Right lobe of liver (tissue), 4 donors: ENCODE results near the gene MCOLN2.

Experiments
- CTCF ChIP-seq, 4 donors: fragments of 200-600 bp in 3 of 4; fragments of 450-650 bp in 1 of 4; IDR thresholded peaks; one replicate each; pipeline versions ENCODE4 v1.5.1 to v1.8.0; 2016 to 2022; ENCODE audit warnings: antibody characterized with exemption in 4 of 4, mild to moderate bottlenecking in 2 of 4
- POLR2A ChIP-seq: fragments of 450-650 bp; IDR thresholded peaks from one replicate; pipeline ENCODE4 v1.6.1; 2017; ENCODE audit warnings: antibody characterized with exemption, mild to moderate bottlenecking
- donor health status: DM: no; HTN: no; CAD: no.
- donor health status: DM: no; HTN: no; CAD: no.
- donor health status: DM: no; HTN: yes; CAD: no.

- TF ChIP-seq CTCF (IDR thresholded peaks at IDR 0.05): no peak
- no peak for TF ChIP-seq POLR2A
Observed at GRCh38 chr1:84896279-84896678, 100.6 kb downstream of the MCOLN2 start.
